Upper lobe of left lung (tissue), 4 donors: ENCODE measurements around the gene IKZF5.

ENCODE experiments used
- CTCF ChIP-seq, 6 experiments: fragments of 450-650 bp in 4 of 6; fragments of 200-600 bp in 2 of 6; sonication (generic) in 2 of 6; IDR thresholded peaks; one replicate each; pipeline ENCODE4 v1.5.1; 2016 to 2019; ENCODE audit warnings: antibody characterized with exemption in 6 of 6
- POLR2AphosphoS5 ChIP-seq, 2 donors: sonication (generic); formaldehyde crosslinking; IDR thresholded peaks; one replicate each; pipeline ENCODE4 v1.5.1; 2017; ENCODE audit warnings: antibody characterized with exemption in 2 of 2

GRCh38 chr10:122954731-122955050 is 53.9 kb downstream of the IKZF5 start:
- TF ChIP-seq CTCF (IDR thresholded peaks at IDR 0.05) (no peak), POLR2AphosphoS5 (IDR thresholded peaks at IDR 0.05) (no peak)
